Measurements from ENCODE around the gene CUL4B. TPM values are rescaled to one million over a fixed set of nuclear protein-coding genes. Genes with fewer than 3 reads are reported as not detected.
A peak's percentile ranks its signal among the peaks of the same experiment; 100 is the strongest.

CUL4B gene
- total RNA-seq, 4 donors from 2014 or later, result 18.1 to 53.5 (median 30.8) TPM

DNA sequence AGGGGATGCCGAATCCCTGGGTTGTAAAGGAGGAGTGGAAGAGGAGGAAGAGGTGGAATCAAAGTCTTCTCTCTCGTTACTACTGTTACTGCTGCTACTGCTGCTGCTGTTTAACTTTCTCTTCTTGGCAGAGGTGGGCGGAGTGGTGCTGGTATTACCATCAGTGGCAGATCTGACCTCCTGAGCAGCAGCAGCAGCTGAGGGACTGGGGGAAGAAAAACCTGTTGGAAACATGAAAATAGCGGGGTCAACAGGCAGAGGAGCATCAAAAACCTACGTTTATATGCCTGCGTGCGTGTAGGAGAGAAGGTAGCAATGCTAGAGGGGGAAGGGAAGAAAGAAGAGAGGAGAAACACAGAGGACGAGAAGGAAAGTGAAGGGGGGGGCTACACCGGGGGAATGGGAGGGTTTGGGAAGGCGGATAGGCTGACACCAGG lies 339 bp downstream of the CUL4B start:
- peak in 1 of 3 donors; percentile 29 for TF ChIP-seq POLR2AphosphoS5 (IDR thresholded peaks at IDR 0.05)
- TF ChIP-seq, protein P1, sequence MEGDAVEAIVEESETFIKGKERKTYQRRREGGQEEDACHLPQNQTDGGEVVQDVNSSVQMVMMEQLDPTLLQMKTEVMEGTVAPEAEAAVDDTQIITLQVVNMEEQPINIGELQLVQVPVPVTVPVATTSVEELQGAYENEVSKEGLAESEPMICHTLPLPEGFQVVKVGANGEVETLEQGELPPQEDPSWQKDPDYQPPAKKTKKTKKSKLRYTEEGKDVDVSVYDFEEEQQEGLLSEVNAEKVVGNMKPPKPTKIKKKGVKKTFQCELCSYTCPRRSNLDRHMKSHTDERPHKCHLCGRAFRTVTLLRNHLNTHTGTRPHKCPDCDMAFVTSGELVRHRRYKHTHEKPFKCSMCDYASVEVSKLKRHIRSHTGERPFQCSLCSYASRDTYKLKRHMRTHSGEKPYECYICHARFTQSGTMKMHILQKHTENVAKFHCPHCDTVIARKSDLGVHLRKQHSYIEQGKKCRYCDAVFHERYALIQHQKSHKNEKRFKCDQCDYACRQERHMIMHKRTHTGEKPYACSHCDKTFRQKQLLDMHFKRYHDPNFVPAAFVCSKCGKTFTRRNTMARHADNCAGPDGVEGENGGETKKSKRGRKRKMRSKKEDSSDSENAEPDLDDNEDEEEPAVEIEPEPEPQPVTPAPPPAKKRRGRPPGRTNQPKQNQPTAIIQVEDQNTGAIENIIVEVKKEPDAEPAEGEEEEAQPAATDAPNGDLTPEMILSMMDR (IDR thresholded peaks at IDR 0.05), result no peak
- WGBS, 2 donors (ENCODE audit: low coverage in 1 of 2), result 35% methylated on average over 10 of the region's 10 CpGs; no CpG with 5 or more reads in 1 of the 2 donors
- Histone ChIP-seq H3K4me3 (peak overlapping the region; percentile 49 to 74 (median 60)), H3K9me3 (no peaks in the 10 kb centered on the region), H3K27me3 (no peaks in the 10 kb centered on the region), H3K36me3 (no peaks in the 10 kb centered on the region), H3K4me1 (peaks cover 0 to 26% (median 0%) of the 10 kb centered on the region in 4 donors), H3K27ac (peak overlapping the region; percentile 93 to 99 (median 98))
- in situ Hi-C loops (cut with MboI; ENCODE audit: low pct_ligation_motif_present in 1 of 4, low pct_unique_long_range_greater_than_20kb in 1 of 4, low sequenced_read_pairs in 3 of 4), result no loop called here
- peak; percentile 43 for DNase-seq
- intact Hi-C loops (cut with DNase I; ENCODE audit: low total_unique reads), result no loop called here

DNA sequence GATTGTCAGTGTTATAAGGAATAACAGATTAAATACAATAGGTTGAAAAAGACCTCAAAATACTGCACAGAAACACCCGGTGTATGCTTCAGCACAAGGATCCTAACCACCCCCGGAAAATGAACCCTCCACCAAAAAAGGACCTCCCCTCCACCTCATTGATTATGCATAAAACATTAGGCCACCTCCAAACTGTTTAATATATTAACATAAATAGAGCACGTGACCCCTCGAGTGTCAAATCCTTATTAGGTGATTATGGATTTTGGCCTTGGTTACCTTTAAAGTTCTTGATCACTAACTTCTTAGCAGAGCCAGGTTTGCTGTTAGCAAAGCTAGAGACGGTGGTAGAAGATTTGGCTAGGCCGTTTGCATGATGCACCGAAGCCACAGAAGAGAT lies 958 bp downstream of the CUL4B start:
- intact Hi-C loops (cut with DNase I; ENCODE audit: low total_unique reads), result no loop called here
- no peak for TF ChIP-seq POLR2AphosphoS5 (IDR thresholded peaks at IDR 0.05)
- no peak for TF ChIP-seq EP300 (IDR thresholded peaks at IDR 0.05; ENCODE audit: low read depth)
- TF ChIP-seq, protein P1 (IDR thresholded peaks at IDR 0.05), result no peak
- no peak for TF ChIP-seq POLR2A (IDR thresholded peaks at IDR 0.05)
- Histone ChIP-seq H3K27me3 (no peaks in the 10 kb centered on the region), H3K9me3 (no peaks in the 10 kb centered on the region), H3K4me3 (peak overlapping the region; percentile 49 to 74 (median 60)), H3K4me1 (peaks cover 0 to 26% (median 0%) of the 10 kb centered on the region in 4 donors), H3K27ac (peak overlapping the region; percentile 93 to 99 (median 98)), H3K36me3 (no peaks in the 10 kb centered on the region)
- no peak for DNase-seq
- in situ Hi-C loops (cut with MboI; ENCODE audit: low pct_ligation_motif_present in 1 of 4, low pct_unique_long_range_greater_than_20kb in 1 of 4, low sequenced_read_pairs in 3 of 4), result no loop called here
- 0 to 38% methylated on average over 2 to 7 of the region's 7 CpGs for WGBS, 2 donors (ENCODE audit: low coverage in 1 of 2)

- no peak overlapping the region for H3K27ac ChIP-seq
- H3K27me3 ChIP-seq, result no peaks in the 10 kb centered on the region
- TF ChIP-seq POLR2A (IDR thresholded peaks at IDR 0.05), result no peak
- TF ChIP-seq, protein P1 (IDR thresholded peaks at IDR 0.05), result no peak
- TF ChIP-seq POLR2AphosphoS5 (IDR thresholded peaks at IDR 0.05), result no peak
- TF ChIP-seq EP300 (IDR thresholded peaks at IDR 0.05; ENCODE audit: low read depth), result no peak
- no peak for DNase-seq
- in situ Hi-C loops (cut with MboI; ENCODE audit: low pct_ligation_motif_present in 1 of 4, low pct_unique_long_range_greater_than_20kb in 1 of 4, low sequenced_read_pairs in 3 of 4), result no loop called here
- H3K36me3 ChIP-seq, result no peaks in the 10 kb centered on the region
- H3K4me3 ChIP-seq, result no peak overlapping the region
- WGBS, 2 donors (ENCODE audit: low coverage in 1 of 2), result 79 to 90% methylated on average over 2 to 5 of the region's 5 CpGs
- H3K9me3 ChIP-seq, result no peaks in the 10 kb centered on the region
- intact Hi-C loops (cut with DNase I; ENCODE audit: low total_unique reads), result no loop called here
- H3K4me1 ChIP-seq, result peaks cover 0 to 10% (median 0%) of the 10 kb centered on the region in 4 donors
Measured at GRCh38 chrX:120556251-120556650, 4.5 kb downstream of the CUL4B start.

- DNase-seq, result no peak
- in situ Hi-C loops (cut with MboI; ENCODE audit: low pct_ligation_motif_present in 1 of 4, low pct_unique_long_range_greater_than_20kb in 1 of 4, low sequenced_read_pairs in 3 of 4), result no loop called here
- H3K4me1 ChIP-seq, result no peaks in the 10 kb centered on the region
- no peaks in the 10 kb centered on the region for H3K36me3 ChIP-seq
- 72 to 75% methylated on average over 4 to 12 of the region's 12 CpGs for WGBS, 2 donors (ENCODE audit: low coverage in 1 of 2)
- no peaks in the 10 kb centered on the region for H3K27me3 ChIP-seq
- TF ChIP-seq EP300 (IDR thresholded peaks at IDR 0.05; ENCODE audit: low read depth) (no peak), POLR2A (IDR thresholded peaks at IDR 0.05) (no peak), POLR2AphosphoS5 (IDR thresholded peaks at IDR 0.05) (no peak)
- TF ChIP-seq, protein P1 (IDR thresholded peaks at IDR 0.05), result no peak
- no peaks in the 10 kb centered on the region for H3K9me3 ChIP-seq
- H3K27ac ChIP-seq, result no peak overlapping the region
- intact Hi-C loops (cut with DNase I; ENCODE audit: low total_unique reads), result no loop called here
- H3K4me3 ChIP-seq, result no peak overlapping the region
Measured at GRCh38 chrX:120549483-120550452, 11.0 kb downstream of the CUL4B start.

Data from transverse colon (tissue), 4 donors.